ENCODE results near the gene ST6GALNAC4.

The ST6GALNAC4 gene

DNA sequence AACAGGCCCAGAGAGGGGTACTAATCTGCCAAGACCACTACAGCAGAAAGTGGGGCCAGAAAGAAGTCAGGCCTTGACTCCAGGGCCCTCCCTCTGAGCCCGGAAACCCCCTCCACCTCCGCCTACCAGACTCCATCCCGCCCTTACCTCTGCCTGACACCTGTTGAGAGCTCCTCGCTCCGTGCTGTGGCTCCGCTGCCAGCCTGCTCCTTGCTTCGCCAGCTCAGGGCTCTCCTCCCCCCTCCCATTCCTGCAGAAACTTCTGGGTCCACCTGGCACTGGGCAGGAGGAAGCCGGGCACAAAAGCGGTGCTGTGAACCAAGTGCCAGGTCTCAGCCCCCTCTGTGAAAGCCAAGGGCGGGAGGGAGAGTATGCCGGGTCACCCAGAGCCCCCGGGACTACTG is 11.1 kb downstream of the ST6GALNAC4 start:
- TF ChIP-seq SCRT1 (tag by site-specific recombination; IDR thresholded peaks at IDR 0.05; ENCODE audit: borderline replicate concordance): peak; percentile 21; the same call in 1 of the 2 replicates
- TF ChIP-seq SCRT2 (tag by site-specific recombination; IDR thresholded peaks at IDR 0.05): peak; percentile 90
- no peak for TF ChIP-seq ZNF596 (tag by site-specific recombination; IDR thresholded peaks at IDR 0.05)
- TF ChIP-seq ZSCAN16 (tag by site-specific recombination; IDR thresholded peaks at IDR 0.05): no peak
- no peak overlapping the region for H3K27ac ChIP-seq (ENCODE audit: extremely low read depth, low read depth, low read length)
- peaks cover 0 to 7% of the 10 kb centered on the region in 2 experiments; a peak in 1 of 3 replicates for H3K36me3 ChIP-seq (ENCODE audit: control insufficient read depth in 2 of 2, insufficient read depth in 1 of 2, low read length in 2 of 2)
- H3K9me3 ChIP-seq (ENCODE audit: control insufficient read depth, insufficient read depth, low read depth, low read length): no peaks in the 10 kb centered on the region
- no peaks in the 10 kb centered on the region for H3K4me1 ChIP-seq (ENCODE audit: control insufficient read depth, insufficient read depth, low read length)
- H3K4me3 ChIP-seq (ENCODE audit: low read depth, low read length): no peak overlapping the region
- ChIA-PET POLR2A (interaction anchor here (0.5 kb wide), 1 partner anchor 773 kb away, joined by 7 read pairs; no protein-coding TSS in a partner anchor), CTCF (interaction anchor here (0.6 to 1.0 kb wide), 3 partner anchors 15 to 180 kb away, joined by 3 read pairs; no protein-coding TSS in a partner anchor)

DNA sequence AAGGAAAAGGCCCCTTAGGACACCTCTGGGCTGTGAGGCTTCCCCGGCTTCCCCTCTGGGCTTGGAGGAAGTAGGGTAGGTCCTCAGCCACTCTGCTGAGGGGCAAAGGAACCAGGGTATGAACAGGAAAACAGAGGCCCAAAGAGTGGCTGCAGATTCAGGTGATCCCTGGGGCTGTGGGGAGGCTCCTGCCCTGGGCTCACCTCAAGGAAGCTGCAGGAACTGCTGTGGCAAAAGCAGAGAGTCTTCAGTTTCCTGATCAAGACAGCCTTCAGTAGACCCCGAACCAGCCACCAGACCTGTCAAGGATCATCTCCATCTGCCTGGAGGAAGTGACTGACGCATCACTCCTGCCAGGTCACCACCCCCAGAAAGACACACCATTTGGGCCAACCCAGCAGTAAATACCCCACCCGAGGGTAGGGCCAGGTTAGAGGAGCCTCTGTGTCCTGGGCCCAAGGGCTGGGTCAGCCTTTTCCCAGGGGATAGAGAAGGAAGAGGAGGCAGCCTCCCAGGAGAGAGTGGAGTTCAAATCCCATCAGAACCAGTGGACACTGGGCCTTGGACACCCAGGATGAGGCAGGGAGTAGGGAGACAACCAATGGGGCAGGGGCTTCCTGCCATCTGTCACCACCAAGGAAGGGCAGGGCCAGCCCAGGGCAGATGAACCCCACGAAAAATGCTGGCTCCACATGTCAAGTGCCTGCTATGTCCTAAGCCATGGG is 11.7 kb downstream of the ST6GALNAC4 start:
- Histone ChIP-seq H3K9me3 (ENCODE audit: control insufficient read depth, insufficient read depth, low read depth, low read length) (no peaks in the 10 kb centered on the region), H3K4me3 (ENCODE audit: low read depth, low read length) (no peak overlapping the region), H3K4me1 (ENCODE audit: control insufficient read depth, insufficient read depth, low read length) (no peaks in the 10 kb centered on the region), H3K27ac (ENCODE audit: extremely low read depth, low read depth, low read length) (no peak overlapping the region), H3K36me3 (ENCODE audit: control insufficient read depth in 2 of 2, insufficient read depth in 1 of 2, low read length in 2 of 2) (peaks cover 0 to 5% of the 10 kb centered on the region in 2 experiments; a peak in 1 of 3 replicates)
- ChIA-PET CTCF (interaction anchor here (1.0 kb wide), 1 partner anchor 79 kb away, joined by 3 read pairs; no protein-coding TSS in a partner anchor), POLR2A (no interaction called here)
- TF ChIP-seq ZNF341 (tag by site-specific recombination; IDR thresholded peaks at IDR 0.05; ENCODE audit: low read depth): no peak
- TF ChIP-seq, protein P1, sequence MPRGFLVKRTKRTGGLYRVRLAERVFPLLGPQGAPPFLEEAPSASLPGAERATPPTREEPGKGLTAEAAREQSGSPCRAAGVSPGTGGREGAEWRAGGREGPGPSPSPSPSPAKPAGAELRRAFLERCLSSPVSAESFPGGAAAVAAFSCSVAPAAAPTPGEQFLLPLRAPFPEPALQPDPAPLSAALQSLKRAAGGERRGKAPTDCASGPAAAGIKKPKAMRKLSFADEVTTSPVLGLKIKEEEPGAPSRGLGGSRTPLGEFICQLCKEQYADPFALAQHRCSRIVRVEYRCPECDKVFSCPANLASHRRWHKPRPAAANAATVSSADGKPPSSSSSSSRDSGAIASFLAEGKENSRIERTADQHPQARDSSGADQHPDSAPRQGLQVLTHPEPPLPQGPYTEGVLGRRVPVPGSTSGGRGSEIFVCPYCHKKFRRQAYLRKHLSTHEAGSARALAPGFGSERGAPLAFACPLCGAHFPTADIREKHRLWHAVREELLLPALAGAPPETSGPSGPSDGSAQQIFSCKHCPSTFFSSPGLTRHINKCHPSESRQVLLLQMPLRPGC (tag by site-specific recombination; IDR thresholded peaks at IDR 0.05): no peak
- TF ChIP-seq, protein P2, sequence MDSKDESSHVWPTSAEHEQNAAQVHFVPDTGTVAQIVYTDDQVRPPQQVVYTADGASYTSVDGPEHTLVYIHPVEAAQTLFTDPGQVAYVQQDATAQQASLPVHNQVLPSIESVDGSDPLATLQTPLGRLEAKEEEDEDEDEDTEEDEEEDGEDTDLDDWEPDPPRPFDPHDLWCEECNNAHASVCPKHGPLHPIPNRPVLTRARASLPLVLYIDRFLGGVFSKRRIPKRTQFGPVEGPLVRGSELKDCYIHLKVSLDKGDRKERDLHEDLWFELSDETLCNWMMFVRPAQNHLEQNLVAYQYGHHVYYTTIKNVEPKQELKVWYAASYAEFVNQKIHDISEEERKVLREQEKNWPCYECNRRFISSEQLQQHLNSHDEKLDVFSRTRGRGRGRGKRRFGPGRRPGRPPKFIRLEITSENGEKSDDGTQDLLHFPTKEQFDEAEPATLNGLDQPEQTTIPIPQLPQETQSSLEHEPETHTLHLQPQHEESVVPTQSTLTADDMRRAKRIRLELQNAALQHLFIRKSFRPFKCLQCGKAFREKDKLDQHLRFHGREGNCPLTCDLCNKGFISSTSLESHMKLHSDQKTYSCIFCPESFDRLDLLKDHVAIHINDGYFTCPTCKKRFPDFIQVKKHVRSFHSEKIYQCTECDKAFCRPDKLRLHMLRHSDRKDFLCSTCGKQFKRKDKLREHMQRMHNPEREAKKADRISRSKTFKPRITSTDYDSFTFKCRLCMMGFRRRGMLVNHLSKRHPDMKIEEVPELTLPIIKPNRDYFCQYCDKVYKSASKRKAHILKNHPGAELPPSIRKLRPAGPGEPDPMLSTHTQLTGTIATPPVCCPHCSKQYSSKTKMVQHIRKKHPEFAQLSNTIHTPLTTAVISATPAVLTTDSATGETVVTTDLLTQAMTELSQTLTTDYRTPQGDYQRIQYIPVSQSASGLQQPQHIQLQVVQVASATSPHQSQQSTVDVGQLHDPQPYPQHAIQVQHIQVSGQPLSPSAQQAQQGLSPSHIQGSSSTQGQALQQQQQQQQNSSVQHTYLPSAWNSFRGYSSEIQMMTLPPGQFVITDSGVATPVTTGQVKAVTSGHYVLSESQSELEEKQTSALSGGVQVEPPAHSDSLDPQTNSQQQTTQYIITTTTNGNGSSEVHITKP (tag by site-specific recombination; IDR thresholded peaks at IDR 0.05): peak; percentile 65

- ChIA-PET CTCF (interaction anchor here (1.0 kb wide), 1 partner anchor 78 kb away, joined by 3 read pairs; no protein-coding TSS in a partner anchor), POLR2A (interaction anchor here (0.6 kb wide), 2 partner anchors 10 to 89 kb away, joined by 4 to 5 read pairs; no protein-coding TSS in a partner anchor)
- H3K36me3 ChIP-seq (ENCODE audit: control insufficient read depth in 2 of 2, insufficient read depth in 1 of 2, low read length in 2 of 2): peaks cover 0 to 1% of the 10 kb centered on the region in 2 experiments; a peak in 1 of 3 replicates
- no peaks in the 10 kb centered on the region for H3K9me3 ChIP-seq (ENCODE audit: control insufficient read depth, insufficient read depth, low read depth, low read length)
- H3K4me3 ChIP-seq (ENCODE audit: low read depth, low read length): no peak overlapping the region
- H3K27ac ChIP-seq (ENCODE audit: extremely low read depth, low read depth, low read length): no peak overlapping the region
- no peaks in the 10 kb centered on the region for H3K4me1 ChIP-seq (ENCODE audit: control insufficient read depth, insufficient read depth, low read length)
- TF ChIP-seq GLI4 (tag by site-specific recombination; IDR thresholded peaks at IDR 0.05): no peak
- TF ChIP-seq, protein P3, sequence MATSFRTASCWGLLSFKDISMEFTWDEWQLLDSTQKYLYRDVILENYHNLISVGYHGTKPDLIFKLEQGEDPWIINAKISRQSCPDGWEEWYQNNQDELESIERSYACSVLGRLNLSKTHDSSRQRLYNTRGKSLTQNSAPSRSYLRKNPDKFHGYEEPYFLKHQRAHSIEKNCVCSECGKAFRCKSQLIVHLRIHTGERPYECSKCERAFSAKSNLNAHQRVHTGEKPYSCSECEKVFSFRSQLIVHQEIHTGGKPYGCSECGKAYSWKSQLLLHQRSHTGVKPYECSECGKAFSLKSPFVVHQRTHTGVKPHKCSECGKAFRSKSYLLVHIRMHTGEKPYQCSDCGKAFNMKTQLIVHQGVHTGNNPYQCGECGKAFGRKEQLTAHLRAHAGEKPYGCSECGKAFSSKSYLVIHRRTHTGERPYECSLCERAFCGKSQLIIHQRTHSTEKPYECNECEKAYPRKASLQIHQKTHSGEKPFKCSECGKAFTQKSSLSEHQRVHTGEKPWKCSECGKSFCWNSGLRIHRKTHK (tag by site-specific recombination; IDR thresholded peaks at IDR 0.05): no peak
- no peak for TF ChIP-seq ZNF629 (tag by site-specific recombination; IDR thresholded peaks at IDR 0.05)
- TF ChIP-seq ZNF473 (tag by site-specific recombination; IDR thresholded peaks at IDR 0.05): no peak
- TF ChIP-seq, protein P4, sequence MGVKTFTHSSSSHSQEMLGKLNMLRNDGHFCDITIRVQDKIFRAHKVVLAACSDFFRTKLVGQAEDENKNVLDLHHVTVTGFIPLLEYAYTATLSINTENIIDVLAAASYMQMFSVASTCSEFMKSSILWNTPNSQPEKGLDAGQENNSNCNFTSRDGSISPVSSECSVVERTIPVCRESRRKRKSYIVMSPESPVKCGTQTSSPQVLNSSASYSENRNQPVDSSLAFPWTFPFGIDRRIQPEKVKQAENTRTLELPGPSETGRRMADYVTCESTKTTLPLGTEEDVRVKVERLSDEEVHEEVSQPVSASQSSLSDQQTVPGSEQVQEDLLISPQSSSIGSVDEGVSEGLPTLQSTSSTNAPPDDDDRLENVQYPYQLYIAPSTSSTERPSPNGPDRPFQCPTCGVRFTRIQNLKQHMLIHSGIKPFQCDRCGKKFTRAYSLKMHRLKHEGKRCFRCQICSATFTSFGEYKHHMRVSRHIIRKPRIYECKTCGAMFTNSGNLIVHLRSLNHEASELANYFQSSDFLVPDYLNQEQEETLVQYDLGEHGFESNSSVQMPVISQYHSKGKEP (tag by site-specific recombination; IDR thresholded peaks at IDR 0.05): no peak
- TF ChIP-seq ZNF837 (tag by site-specific recombination; IDR thresholded peaks at IDR 0.05): no peak
- TF ChIP-seq, protein P5, sequence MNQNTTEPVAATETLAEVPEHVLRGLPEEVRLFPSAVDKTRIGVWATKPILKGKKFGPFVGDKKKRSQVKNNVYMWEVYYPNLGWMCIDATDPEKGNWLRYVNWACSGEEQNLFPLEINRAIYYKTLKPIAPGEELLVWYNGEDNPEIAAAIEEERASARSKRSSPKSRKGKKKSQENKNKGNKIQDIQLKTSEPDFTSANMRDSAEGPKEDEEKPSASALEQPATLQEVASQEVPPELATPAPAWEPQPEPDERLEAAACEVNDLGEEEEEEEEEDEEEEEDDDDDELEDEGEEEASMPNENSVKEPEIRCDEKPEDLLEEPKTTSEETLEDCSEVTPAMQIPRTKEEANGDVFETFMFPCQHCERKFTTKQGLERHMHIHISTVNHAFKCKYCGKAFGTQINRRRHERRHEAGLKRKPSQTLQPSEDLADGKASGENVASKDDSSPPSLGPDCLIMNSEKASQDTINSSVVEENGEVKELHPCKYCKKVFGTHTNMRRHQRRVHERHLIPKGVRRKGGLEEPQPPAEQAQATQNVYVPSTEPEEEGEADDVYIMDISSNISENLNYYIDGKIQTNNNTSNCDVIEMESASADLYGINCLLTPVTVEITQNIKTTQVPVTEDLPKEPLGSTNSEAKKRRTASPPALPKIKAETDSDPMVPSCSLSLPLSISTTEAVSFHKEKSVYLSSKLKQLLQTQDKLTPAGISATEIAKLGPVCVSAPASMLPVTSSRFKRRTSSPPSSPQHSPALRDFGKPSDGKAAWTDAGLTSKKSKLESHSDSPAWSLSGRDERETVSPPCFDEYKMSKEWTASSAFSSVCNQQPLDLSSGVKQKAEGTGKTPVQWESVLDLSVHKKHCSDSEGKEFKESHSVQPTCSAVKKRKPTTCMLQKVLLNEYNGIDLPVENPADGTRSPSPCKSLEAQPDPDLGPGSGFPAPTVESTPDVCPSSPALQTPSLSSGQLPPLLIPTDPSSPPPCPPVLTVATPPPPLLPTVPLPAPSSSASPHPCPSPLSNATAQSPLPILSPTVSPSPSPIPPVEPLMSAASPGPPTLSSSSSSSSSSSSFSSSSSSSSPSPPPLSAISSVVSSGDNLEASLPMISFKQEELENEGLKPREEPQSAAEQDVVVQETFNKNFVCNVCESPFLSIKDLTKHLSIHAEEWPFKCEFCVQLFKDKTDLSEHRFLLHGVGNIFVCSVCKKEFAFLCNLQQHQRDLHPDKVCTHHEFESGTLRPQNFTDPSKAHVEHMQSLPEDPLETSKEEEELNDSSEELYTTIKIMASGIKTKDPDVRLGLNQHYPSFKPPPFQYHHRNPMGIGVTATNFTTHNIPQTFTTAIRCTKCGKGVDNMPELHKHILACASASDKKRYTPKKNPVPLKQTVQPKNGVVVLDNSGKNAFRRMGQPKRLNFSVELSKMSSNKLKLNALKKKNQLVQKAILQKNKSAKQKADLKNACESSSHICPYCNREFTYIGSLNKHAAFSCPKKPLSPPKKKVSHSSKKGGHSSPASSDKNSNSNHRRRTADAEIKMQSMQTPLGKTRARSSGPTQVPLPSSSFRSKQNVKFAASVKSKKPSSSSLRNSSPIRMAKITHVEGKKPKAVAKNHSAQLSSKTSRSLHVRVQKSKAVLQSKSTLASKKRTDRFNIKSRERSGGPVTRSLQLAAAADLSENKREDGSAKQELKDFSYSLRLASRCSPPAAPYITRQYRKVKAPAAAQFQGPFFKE (tag by site-specific recombination; IDR thresholded peaks at IDR 0.05; ENCODE audit: borderline replicate concordance): no peak
These were observed 12.3 kb downstream of the ST6GALNAC4 start for GRCh38 chr9:127904561-127905003.
